NCI-H524 treated with DMSO at 0.1 percent for 48 hours (cell line): ENCODE measurements around the gene TNNT2.

Source experiments
- DNase-seq: peaks from one replicate; lab custom pipeline; 2025; lab: John Stamatoyannopoulos, UW

TNNT2 gene

GRCh38 chr1:201376464-201377374 lies 761 bp downstream of the TNNT2 start:
- peak; percentile 87 for DNase-seq

- no peak for DNase-seq
Observed at GRCh38 chr1:201376107-201376463, 1.4 kb downstream of the TNNT2 start.

DNA sequence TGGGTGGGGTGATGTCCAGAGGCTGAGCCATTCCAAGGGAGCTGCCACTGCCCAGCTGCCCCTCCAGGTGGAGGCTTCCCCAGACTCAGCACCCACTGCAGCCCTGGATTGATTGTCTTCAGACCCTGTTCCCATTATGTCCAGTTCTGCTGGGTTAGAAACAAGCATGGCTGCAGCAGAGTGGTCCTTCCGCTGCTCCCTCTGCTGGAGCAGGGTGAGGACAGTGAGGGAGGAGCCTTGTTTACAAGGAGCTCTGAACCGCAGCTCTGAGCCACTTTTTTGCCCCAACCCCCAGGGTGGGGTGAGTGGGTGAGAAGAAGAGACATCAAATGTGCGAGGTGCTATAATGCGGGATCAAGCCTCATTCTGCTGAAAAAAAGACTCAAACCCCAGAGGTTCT lies 2.3 kb downstream of the TNNT2 start:
- DNase-seq, result no peak

DNA sequence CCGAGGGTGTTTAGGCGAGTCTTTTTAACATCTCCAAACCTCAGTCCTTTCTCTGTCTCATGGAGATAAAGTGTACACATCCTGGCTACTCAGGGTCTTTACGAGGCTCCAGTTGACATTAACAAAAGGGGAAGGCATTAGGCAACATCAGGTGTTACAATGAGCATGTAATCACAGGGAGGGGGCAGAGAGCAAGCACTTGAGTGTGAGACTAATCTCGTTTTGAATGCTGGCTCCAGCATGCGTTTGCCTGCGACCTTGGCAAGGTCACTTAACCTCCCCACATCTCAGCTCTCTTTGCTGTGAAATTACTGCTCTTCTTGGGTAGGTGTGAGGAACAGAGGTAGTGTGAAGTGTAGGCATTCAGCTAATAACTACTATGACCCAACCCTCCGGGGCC lies 3.1 kb downstream of the TNNT2 start:
- peak; percentile 56 for DNase-seq

GRCh38 chr1:201371792-201372191 lies 5.7 kb downstream of the TNNT2 start:
- no peak for DNase-seq

GRCh38 chr1:201371276-201371675 lies 6.2 kb downstream of the TNNT2 start:
- no peak for DNase-seq

DNA sequence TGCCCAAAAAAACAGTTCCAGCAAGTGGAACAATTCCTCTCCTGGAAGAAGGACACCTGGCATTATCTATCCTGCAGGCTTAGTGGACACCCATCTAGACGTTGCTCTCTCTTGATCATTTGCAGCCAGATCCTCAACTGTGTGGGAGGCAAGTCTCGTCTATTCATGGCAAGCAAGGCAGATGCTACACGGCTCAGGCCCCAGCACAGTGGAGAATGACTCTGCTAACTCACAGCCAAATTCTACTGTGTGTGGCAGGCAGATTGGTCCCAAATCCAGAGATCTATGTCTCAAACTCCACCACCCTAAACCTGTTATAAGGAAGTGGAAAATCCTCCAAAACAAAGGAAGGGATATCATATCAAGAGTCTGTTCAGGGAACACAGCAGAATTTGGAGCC lies 7.0 kb downstream of the TNNT2 start:
- DNase-seq, result no peak

DNA sequence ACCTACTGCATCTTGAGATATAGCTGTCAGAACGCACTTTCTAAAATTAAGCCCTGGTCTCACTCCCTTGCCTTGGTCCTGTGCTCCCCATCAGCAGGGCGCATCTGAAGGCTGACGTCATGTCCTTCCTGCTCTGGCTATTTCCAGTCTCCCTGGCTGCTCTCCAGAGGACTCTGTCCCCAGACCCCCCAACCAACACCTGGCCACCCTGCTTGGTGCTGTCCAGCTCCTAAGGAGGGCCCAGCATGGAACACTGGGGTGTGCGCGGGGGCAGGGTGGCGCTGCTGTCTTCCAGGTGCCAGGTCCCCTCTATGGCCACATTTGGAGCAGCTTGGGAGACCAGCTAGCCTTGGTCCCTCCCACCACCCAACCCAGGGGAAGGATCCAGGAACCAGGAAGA lies 8.3 kb downstream of the TNNT2 start:
- DNase-seq, result no peak

DNA sequence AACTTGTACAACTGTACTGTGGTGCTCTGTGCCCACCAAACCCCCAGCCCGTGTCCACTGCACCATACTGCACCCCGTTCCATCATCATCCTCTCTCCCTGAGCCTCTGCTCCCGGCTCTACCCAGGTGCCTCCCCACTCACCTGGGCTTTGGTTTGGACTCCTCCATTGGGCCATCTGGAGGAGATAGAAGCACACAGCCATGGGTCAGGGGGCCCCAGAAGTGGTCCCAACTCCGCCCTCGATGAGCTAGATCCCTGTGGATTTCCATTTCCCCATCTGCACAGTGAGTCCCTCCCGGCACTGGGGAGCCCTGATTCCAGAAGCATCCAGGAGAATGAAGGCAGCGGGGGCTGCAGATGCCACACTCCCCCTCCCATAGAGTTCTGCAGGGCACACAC lies 10.8 kb downstream of the TNNT2 start:
- no peak for DNase-seq

DNA sequence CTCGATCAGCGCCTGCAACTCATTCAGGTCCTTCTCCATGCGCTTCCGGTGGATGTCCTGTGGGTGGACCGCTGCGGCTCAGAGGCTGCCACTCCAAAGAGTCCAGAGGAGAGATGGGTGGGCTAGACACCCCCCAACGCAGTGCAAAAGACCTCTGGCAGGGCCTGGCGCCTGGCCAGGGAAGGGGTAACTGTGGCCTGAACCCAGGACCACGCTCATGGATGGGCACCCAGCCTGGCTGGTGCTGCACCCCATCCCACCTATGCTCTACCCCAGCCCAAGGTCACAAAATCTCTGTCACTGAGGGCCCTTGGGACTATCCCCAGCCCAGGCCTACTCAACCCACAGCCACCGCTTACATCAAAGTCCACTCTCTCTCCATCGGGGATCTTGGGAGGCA lies 12.2 kb downstream of the TNNT2 start:
- DNase-seq, result no peak

DNA sequence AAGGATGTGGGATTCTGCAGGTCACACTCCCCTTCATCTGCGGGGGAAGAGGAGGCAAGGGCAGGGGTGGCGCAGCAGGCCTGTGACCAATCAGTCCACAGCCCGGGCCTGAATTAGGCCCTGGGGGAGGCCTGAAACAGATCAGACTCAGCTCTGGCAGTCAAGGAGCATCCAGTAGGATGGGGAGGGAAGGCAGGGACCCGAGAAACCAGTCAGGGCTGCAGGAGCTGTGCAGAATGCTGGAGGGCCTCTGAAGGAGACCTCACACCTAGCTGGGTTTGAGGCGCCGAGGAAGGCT lies 12.7 kb downstream of the TNNT2 start:
- no peak for DNase-seq

DNA sequence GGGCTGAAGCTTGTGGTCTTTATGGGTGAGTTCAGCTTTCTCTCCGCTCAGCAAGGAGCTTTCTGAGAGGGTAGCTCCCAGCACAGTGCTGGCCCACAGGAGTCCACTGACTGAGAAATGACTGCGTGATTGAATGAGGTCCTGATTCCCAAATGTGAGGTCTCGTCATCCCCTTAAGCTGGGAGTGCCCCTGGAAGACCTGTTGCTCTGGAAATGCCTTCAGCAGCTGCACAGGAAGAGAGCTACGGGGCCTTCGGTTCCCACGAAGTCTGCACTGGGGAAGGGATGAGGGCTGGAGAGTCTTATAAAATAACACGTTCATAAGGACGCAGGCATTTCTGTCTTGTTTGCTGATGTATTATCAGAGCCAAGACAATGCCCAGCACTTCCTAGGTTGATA lies 14.0 kb downstream of the TNNT2 start:
- no peak for DNase-seq

- no peak for DNase-seq
Observed at GRCh38 chr1:201362906-201363305, 14.6 kb downstream of the TNNT2 start.

- no peak for DNase-seq
Observed at GRCh38 chr1:201361652-201362504, 15.6 kb downstream of the TNNT2 start.

DNA sequence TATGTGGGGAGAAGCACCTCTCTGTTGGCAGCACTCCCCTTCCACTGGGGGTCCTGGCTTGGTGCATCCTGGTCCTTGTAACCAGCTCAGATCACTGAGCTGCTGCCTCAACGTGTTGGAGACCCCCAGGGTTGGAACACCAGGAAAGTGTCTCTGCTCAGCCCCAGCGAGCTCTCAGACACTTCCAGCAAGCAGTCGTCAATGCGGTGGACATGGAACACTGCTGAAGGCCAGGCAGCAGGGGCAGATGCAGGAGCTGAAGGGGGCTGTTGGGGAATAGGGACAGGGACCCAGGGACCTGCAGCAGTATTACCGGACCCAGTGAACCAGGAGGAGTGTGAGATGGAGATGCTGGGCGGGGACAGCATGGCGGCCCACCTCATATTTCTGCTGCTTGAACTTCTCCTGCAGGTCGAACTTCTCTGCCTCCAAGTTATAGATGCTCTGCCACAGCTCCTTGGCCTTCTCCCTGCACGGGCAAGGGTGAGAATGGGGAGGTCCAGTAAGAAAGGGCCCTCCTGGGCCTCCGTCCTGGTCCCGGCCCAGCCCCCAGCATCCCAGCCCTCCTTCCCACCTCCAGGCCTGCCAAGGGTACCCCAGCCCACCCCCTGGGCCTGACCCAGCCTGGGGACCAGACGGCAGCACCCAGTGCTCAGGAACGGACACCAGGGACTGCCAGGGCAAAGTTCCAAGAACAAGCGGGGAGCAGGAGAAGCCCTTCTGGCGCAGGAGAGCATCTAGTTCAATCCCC lies 16.4 kb downstream of the TNNT2 start:
- DNase-seq, result no peak

DNA sequence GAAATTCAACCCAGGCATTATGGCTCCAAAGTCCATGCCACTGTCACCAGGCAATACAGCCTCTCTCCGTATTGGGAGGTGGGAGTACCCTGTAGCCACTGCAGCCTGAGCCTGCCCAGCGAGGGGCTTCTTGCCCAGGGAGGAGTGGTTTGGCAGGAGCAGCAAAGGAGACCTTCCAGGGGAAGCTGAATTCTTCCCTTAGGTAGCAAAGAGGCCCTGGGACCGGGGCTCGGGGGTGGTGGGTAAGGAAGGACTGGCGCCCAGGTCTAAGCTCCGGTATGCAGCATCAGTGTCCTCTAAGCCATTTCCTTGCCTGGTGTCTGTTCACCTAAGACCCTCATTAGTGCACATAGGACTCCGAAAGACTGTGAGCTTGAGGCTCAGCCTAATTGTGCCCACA lies 17.0 kb downstream of the TNNT2 start:
- no peak for DNase-seq

DNA sequence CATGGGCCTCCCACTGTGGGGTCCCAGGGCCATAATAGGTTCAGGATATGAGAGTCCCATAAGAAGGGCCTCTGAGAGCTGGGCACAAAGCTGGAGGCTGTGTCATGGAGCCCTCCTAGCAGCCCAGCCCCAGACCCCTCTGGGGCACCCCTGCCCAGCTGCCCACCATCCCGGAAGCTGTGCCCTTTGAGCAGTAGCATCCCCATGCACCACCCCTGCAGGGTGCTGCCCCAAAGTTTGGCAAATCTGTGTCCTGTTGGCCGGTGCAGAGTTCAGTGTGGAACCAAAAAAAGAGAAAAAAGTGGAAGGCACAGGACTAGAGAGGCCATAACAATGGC lies 17.6 kb downstream of the TNNT2 start:
- no peak for DNase-seq

DNA sequence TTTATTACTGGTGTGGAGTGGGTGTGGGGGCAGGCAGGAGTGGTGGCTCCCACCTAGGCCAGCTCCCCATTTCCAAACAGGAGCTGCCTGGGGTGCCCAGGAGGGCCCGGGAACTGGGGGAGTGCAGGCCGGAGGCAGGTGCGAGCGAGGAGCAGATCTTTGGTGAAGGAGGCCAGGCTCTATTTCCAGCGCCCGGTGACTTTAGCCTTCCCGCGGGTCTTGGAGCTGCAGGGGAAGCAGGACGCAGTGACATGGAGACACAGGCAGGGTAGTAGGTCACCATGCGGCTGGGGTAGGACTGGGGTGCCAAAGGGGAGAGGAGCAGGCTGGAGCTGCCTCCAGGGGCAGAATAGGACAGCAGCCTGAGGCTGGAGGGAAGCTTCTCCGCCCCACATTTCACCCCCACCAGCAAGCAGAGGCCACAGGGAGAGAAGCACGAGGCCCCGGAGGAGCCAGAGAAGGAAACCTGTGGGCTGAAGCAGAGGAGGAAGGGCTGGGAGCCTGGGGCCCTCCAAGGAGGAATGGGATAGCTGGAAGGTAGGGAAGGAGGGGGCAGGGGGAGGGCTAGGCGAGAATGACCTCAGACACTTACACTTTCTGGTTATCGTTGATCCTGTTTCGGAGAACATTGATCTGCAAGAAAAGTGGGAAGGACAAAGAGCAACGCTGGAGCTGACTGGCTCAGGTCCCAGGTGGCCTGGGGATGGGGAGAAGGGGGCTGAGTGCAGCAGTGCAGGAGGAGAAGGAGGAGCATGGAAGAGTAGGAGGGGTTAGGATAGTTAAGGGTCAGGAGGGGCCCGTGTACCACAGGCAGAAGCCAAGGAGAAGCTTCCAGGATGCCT lies 18.2 kb downstream of the TNNT2 start:
- DNase-seq, result no peak

DNA sequence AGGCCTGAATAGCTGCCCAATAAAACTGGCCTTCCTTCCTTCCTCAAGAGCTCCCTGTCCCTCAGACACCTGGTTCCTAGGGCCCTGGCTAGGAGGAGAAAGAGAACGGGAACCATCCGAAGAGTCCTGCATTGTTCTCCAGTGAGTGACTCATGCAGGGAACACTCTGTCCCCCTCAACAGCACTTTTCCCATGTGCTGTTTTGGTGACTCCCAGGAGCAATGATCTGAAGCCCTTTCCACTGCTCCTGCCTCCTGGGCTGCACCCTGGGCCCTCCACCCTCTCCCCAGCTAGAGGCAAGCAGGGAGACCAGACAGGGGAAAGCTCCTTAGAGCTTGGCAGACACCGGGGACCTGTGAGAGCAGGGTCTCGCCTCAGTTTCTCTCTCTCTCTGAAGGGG lies 18.9 kb downstream of the TNNT2 start:
- DNase-seq, result no peak

GRCh38 chr1:201357636-201358348 lies 19.7 kb downstream of the TNNT2 start:
- DNase-seq, result no peak

- no peak for DNase-seq
Observed at GRCh38 chr1:201357211-201357610, 20.3 kb downstream of the TNNT2 start.
